ENCODE measurements around the gene DBF4B. TPM values are rescaled to one million over a fixed set of nuclear protein-coding genes. Genes with fewer than 3 reads are reported as not detected.
"Not testable (repeated sequence)": the region's sequence is repeated elsewhere in the genome, so short reads cannot be mapped to it uniquely, and the experiment has no call there.

DBF4B gene
- total and polyA plus RNA-seq, 10 of the 15 experiments (the other 5 are each of a cell fraction or from before 2014, with no cell fraction given) = 2.4 to 24.6 (median 16.9) TPM

DNA sequence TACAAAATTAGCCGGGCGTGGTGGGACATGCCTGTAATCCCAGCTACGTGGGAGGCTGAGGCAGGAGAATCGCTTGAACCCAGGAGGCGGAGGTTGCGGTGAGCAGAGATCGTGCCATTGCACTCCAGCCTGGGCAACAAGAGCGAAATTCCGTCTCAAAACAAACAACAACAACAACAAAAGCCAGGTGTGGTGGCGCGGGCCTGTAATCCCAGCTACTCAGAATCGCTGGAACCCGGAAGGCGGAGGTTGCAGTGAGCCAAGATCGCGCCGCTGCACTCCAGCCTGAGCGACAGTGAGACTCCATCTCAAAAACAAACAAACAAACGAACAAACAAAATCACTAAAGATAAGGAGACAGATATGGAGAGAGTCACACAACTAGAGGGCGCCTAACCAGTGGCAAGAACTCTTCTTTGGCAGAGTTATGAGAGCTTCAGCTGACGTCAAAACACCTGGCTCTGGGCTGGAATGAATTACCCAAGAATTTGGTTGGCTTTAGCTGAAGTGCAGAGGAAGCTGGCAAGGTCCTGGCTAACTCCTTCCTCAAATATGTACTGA lies 17.6 kb upstream of the DBF4B start:
- Histone ChIP-seq H3K4me2 (ENCODE audit: control insufficient read depth, insufficient read depth) (peak overlapping the region; percentile 87; the same call in 1 of the 2 replicates), H3K79me2 (ENCODE audit: control insufficient read depth, insufficient read depth, low read length) (peaks cover 18% of the 10 kb centered on the region)
- intact Hi-C loops (cut with micrococcal nuclease; ENCODE audit: unreplicated experiment); H3K9ac ChIP-seq (ENCODE audit: control insufficient read depth, insufficient read depth, low read length); H3K27me3 ChIP-seq (replicated peaks in 1 of 2; ENCODE audit: control insufficient read depth in 2 of 2, insufficient read depth in 2 of 2, low read length in 1 of 2); H4K20me1 ChIP-seq (ENCODE audit: control insufficient read depth, insufficient read depth); DNase-seq (ENCODE audit: low read depth, low spot score); in situ Hi-C loops (cut with MboI); H3K4me1 ChIP-seq (ENCODE audit: control insufficient read depth, insufficient read depth, low read length); H3K4me3 ChIP-seq; H3K9me3 ChIP-seq (replicated peaks; ENCODE audit: control insufficient read depth, insufficient read depth, low read length); FAIRE-seq; H2AFZ ChIP-seq (ENCODE audit: control insufficient read depth, low read depth, low read length); H3K36me3 ChIP-seq (ENCODE audit: control insufficient read depth in 2 of 2, insufficient read depth in 2 of 2, low read length in 1 of 2); BruUV-seq (replicated peaks); H3K27ac ChIP-seq (ENCODE audit: control insufficient read depth, insufficient read depth): not testable (repeated sequence)
- 84% methylated on average over 21 of the region's 21 CpGs for WGBS (ENCODE audit: insufficient coverage, insufficient replicate concordance, low lambda C conversion rate, missing lambda C conversion rate)
- ChIA-PET SMC1A (ENCODE audit: uncharacterized antibody, unreplicated experiment) (interaction anchor here (0.9 to 1.4 kb wide), 3 partner anchors 10 to 19 kb away, joined by 3 to 4 read pairs (median 4); partner anchors contain the start of gene DBF4B), CTCF (interaction anchor here (0.6 to 2.5 kb wide), 12 partner anchors 9 to 187 kb away, joined by 3 to 28 read pairs (median 3); partner anchors contain the start of gene DBF4B), POLR2A (interaction anchor here (1.0 to 2.6 kb wide), 2 partner anchors 17 to 208 kb away, joined by 3 to 10 read pairs; partner anchors contain the start of genes DBF4B and EFTUD2), RAD21 (ENCODE audit: unreplicated experiment) (interaction anchor here (0.5 to 1.1 kb wide), 3 partner anchors 21 to 145 kb away, joined by 3 to 4 read pairs (median 4); no protein-coding TSS in a partner anchor)
- TF ChIP-seq, protein P1, sequence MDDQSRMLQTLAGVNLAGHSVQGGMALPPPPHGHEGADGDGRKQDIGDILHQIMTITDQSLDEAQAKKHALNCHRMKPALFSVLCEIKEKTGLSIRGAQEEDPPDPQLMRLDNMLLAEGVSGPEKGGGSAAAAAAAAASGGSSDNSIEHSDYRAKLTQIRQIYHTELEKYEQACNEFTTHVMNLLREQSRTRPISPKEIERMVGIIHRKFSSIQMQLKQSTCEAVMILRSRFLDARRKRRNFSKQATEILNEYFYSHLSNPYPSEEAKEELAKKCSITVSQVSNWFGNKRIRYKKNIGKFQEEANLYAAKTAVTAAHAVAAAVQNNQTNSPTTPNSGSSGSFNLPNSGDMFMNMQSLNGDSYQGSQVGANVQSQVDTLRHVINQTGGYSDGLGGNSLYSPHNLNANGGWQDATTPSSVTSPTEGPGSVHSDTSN (IDR thresholded peaks at IDR 0.05; ENCODE audit: insufficient replicate concordance, low read depth, low read length) = peak; percentile 3
- TF ChIP-seq, protein P2, sequence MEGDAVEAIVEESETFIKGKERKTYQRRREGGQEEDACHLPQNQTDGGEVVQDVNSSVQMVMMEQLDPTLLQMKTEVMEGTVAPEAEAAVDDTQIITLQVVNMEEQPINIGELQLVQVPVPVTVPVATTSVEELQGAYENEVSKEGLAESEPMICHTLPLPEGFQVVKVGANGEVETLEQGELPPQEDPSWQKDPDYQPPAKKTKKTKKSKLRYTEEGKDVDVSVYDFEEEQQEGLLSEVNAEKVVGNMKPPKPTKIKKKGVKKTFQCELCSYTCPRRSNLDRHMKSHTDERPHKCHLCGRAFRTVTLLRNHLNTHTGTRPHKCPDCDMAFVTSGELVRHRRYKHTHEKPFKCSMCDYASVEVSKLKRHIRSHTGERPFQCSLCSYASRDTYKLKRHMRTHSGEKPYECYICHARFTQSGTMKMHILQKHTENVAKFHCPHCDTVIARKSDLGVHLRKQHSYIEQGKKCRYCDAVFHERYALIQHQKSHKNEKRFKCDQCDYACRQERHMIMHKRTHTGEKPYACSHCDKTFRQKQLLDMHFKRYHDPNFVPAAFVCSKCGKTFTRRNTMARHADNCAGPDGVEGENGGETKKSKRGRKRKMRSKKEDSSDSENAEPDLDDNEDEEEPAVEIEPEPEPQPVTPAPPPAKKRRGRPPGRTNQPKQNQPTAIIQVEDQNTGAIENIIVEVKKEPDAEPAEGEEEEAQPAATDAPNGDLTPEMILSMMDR (IDR thresholded peaks at IDR 0.05 in 2 of 3, conservative IDR thresholded peaks at IDR 0.05 in 1 of 3; ENCODE audit: control insufficient read depth in 2 of 3, extremely low read depth in 1 of 3, insufficient read depth in 1 of 3, low read depth in 3 of 3, low read length in 3 of 3) = peak; percentile 33 to 36 (median 33); a peak in 4 of 6 replicates
- TF ChIP-seq HDGF (IDR thresholded peaks at IDR 0.05) = 0 out of 2 replicates have a peak, but pooled peaks have one; percentile 35
- TF ChIP-seq, protein P3, sequence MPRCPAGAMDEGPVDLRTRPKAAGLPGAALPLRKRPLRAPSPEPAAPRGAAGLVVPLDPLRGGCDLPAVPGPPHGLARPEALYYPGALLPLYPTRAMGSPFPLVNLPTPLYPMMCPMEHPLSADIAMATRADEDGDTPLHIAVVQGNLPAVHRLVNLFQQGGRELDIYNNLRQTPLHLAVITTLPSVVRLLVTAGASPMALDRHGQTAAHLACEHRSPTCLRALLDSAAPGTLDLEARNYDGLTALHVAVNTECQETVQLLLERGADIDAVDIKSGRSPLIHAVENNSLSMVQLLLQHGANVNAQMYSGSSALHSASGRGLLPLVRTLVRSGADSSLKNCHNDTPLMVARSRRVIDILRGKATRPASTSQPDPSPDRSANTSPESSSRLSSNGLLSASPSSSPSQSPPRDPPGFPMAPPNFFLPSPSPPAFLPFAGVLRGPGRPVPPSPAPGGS (IDR thresholded peaks at IDR 0.05; ENCODE audit: borderline replicate concordance, insufficient read depth, low read depth, low read length, poor library complexity, severe bottlenecking) = peak; percentile 60
- peak; percentile 52 for ATAC-seq

Measured in GM12878 (cell line).